ENCODE measurements around the gene AKAP12.
A peak's percentile ranks its signal among the peaks of the same experiment; 100 is the strongest.

The AKAP12 gene

DNA sequence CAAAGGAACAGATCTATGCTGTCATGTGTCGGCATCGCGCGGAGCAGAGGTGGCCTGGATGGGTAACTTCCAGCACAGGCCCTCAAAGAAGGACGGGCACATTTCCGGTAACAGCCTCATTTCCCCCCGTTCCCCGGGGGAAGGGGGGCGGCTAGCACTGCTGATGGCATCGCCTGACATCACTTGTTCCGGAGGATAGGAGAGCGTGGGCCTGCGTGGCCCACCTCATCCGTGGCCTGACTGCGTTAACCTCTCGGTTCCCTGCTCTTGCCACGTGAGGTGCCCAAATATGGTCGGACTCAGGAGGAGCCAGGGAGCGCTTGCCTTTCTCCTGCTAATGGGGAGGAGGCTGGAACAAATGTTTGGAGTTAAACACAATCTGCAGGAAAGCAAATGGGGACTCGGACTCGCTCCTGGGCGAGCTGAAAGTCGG lies at the start of gene AKAP12:
Gene AKAP12 (plus strand): TSS at position 365 of the 433 bp plus-strand sequence. CDS start 596 bp downstream, outside the sequence.
- peak; percentile 64 for DNase-seq (ENCODE audit: low read depth)
- peak within 1 kb of the TSS; percentile 88 for H3K4me3 ChIP-seq (ENCODE audit: low read depth, low read length)
- no peak for TF ChIP-seq CTCF (conservative IDR thresholded peaks at IDR 0.05; ENCODE audit: low read depth, low read length)

- H3K4me3 ChIP-seq (ENCODE audit: low read depth, low read length), result no peak overlapping the region
- no peak for DNase-seq (ENCODE audit: low read depth)
- TF ChIP-seq CTCF (conservative IDR thresholded peaks at IDR 0.05; ENCODE audit: low read depth, low read length), result no peak
Measured at GRCh38 chr6:151191527-151191926, 48.2 kb upstream of the AKAP12 start.

DNA sequence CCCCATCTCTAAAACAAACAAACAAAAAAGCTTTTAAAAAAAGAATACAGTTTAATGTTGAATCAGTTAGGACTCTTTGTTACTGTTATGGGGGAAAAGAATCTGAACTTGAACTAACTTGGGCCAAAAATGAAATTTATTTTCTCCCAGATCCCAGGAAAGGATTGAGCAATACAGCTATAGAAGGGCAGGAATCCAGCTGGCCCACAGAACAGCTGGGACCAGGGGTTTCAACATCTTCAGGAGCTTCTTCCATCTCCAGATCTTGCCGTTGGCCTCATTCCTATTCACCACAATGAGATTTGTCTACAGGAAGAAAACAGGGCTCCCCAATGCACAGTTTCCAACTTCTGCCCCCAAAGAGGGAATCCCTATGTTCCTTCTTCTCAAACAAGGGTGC lies 43.2 kb upstream of the AKAP12 start:
- TF ChIP-seq CTCF (conservative IDR thresholded peaks at IDR 0.05; ENCODE audit: low read depth, low read length), result no peak
- H3K4me3 ChIP-seq (ENCODE audit: low read depth, low read length), result no peak overlapping the region
- DNase-seq (ENCODE audit: low read depth), result peak; percentile 71

- no peak for DNase-seq (ENCODE audit: low read depth)
- TF ChIP-seq CTCF (conservative IDR thresholded peaks at IDR 0.05; ENCODE audit: low read depth, low read length), result no peak
- H3K4me3 ChIP-seq (ENCODE audit: low read depth, low read length), result no peak overlapping the region
Measured at GRCh38 chr6:151197556-151197955, 42.2 kb upstream of the AKAP12 start.

DNA sequence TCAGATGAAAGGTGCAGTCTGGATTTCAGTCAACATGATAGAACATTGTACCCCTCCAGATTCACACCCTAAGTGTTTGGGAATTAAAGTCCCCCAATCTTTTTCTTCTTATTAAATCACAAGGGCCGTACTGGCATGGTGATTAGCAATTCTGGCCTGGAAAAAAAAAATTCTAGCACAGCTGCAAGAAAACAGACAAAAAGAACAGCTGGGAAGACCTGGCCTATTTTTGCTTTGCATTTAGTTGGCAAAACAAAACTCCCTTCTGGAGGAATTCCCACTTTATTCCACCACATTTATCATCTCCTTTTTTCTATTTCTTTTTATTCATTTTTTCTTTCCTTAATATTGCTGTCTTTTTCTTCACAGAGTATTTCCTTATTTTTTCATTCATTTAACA lies 39.8 kb upstream of the AKAP12 start:
- TF ChIP-seq CTCF (conservative IDR thresholded peaks at IDR 0.05; ENCODE audit: low read depth, low read length), result no peak
- DNase-seq (ENCODE audit: low read depth), result no peak
- no peak overlapping the region for H3K4me3 ChIP-seq (ENCODE audit: low read depth, low read length)

DNA sequence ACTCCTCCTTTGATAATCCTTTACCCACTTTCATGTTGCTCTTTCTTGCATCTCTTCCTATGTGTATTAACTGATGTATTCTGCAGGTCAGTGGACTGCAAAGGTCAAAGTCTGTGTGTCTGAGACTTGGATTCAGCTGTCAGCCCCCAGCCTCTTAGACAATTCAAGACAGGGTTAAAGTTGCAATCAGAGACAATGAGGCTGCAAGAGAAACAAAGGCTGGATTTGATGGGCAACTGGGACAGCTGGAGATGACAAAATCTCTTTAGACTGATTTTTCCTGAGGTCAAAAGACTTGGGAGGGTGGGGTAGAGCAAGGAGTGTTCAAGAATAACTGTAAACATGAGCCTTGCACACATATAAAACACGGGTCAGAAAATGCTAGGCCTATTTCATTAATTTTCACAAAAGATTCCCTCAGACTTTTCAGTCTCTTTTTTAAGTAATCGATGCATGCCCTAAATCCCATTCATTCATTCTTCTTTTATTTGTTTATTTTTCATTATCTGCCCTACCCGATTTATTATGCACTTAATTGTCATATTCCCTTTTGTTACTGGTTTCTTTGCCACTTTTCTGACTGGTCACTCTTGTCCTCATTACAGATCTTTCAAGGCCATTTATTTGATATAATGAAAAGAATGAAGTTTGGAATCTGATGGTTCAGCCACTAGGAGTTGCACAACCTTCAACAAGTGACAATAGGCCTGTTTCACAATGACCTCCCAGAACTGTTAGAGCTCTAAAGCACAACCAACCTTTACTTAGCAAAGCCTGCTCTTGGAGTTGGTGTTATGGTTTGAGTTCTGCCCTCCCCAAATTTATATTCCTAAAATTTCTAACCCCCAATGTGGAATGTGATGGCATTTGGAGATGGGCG lies 33.8 kb upstream of the AKAP12 start:
- DNase-seq (ENCODE audit: low read depth), result no peak
- H3K4me3 ChIP-seq (ENCODE audit: low read depth, low read length), result no peak overlapping the region
- no peak for TF ChIP-seq CTCF (conservative IDR thresholded peaks at IDR 0.05; ENCODE audit: low read depth, low read length)

DNA sequence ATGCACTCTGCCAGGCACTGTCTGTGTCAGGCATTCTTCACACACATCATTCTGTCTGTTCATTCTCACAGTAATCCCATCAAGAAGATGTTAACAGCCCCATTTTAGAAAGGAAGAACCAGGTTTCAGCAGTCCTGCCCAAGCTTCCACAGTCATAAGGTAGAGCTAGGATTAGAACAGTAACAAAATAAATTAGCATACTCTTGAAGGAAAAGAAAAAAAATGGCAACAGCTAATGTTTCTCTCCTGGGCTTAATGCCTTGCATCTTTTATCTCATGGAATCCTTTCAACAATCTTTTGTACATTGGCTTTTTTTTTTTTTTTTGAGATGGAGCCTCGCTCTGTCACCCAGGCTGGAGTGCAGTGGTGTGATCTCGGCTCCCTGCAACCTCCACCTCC lies 32.1 kb upstream of the AKAP12 start:
- TF ChIP-seq CTCF (conservative IDR thresholded peaks at IDR 0.05; ENCODE audit: low read depth, low read length), result no peak
- DNase-seq (ENCODE audit: low read depth), result no peak

More for the DNA sequence above, 32.1 kb upstream of the AKAP12 start:
- H3K4me3 ChIP-seq (ENCODE audit: low read depth, low read length), result no peak overlapping the region

Measured in choroid plexus epithelial cell (primary cell).